Measurements from ENCODE around the gene NEU1. TPM values are rescaled to one million over a fixed set of nuclear protein-coding genes. Genes with fewer than 3 reads are reported as not detected.
"Not testable (repeated sequence)": the region's sequence is repeated elsewhere in the genome, so short reads cannot be mapped to it uniquely, and the experiment has no call there.

Gene NEU1
- total RNA-seq: 10 to 100 TPM; 19.0 to 34.7 (median 22.2) TPM
- polyA plus RNA-seq: 10 to 100 TPM; 26.5 to 38.5 TPM

GRCh38 chr6:31862344-31863235 is at the start of gene NEU1:
NEU1 (minus strand) TSS chr6:31862821; CDS start chr6:31862776, 45 bp downstream.
- 1% methylated on average over 61 to 64 of the region's 64 CpGs for WGBS, 2 donors
- no peaks in the 10 kb centered on the region for H3K27me3 ChIP-seq
- intact Hi-C loops (cut with DNase I): no loop called here
- H3K27ac ChIP-seq: peak within 1 kb of the TSS; percentile 56 to 87 (median 78)
- ATAC-seq (peak; percentile 93 to 98 (median 96)), FAIRE-seq (peak; percentile 98), DNase-seq (peak; percentile 95 to 100 (median 100))
- peaks cover 0 to 6% (median 0%) of the 10 kb centered on the region in 3 donors for H3K4me1 ChIP-seq
- no peaks in the 10 kb centered on the region for H3K9me3 ChIP-seq
- H3K4me3 ChIP-seq: peak within 1 kb of the TSS; percentile 74 to 88 (median 82)
- no peak for TF ChIP-seq CTCF (IDR thresholded peaks at IDR 0.05)
- peaks cover 2 to 14% (median 8%) of the 10 kb centered on the region in 3 donors for H3K36me3 ChIP-seq

GRCh38 chr6:31911826-31912585 is 49.4 kb upstream of the NEU1 start:
- Histone ChIP-seq H3K27ac (no peak overlapping the region), H3K27me3 (no peaks in the 10 kb centered on the region), H3K36me3 (no peaks in the 10 kb centered on the region), H3K4me1 (no peaks in the 10 kb centered on the region), H3K4me3 (no peak overlapping the region), H3K9me3 (no peaks in the 10 kb centered on the region)
- no peak for TF ChIP-seq CTCF (IDR thresholded peaks at IDR 0.05)
- intact Hi-C loops (cut with DNase I): no loop called here
- no peak for ATAC-seq
- no peak for DNase-seq
- no peak for FAIRE-seq
- WGBS, 2 donors: 65 to 72% methylated on average over 11 of the region's 11 CpGs

- not testable (repeated sequence) for H3K36me3 ChIP-seq, ATAC-seq, H3K27ac ChIP-seq, H3K9me3 ChIP-seq, FAIRE-seq, DNase-seq, H3K4me3 ChIP-seq, H3K27me3 ChIP-seq, H3K4me1 ChIP-seq
- 69 to 81% methylated on average over 7 of the region's 7 CpGs for WGBS, 2 donors
- intact Hi-C loops (cut with DNase I): loop anchor here in 2 of 3 donors (10.0 kb wide), 1 partner anchor 46 kb away; the partner anchor contains the start of genes NELFE (in 2 of the 2) and SKIC2 (in 2 of the 2)
Observed at GRCh38 chr6:31909298-31909697, 46.7 kb upstream of the NEU1 start.

- WGBS, 2 donors: 20 to 25% methylated on average over 4 of the region's 4 CpGs
- intact Hi-C loops (cut with DNase I): loop anchor here in 2 of 3 donors (10.0 kb wide), 1 partner anchor 46 kb away; the partner anchor contains the start of genes NELFE (in 2 of the 2) and SKIC2 (in 2 of the 2)
- no peaks in the 10 kb centered on the region for H3K9me3 ChIP-seq
- no peak overlapping the region for H3K27ac ChIP-seq
- H3K36me3 ChIP-seq: no peaks in the 10 kb centered on the region
- no peak overlapping the region for H3K4me3 ChIP-seq
- no peaks in the 10 kb centered on the region for H3K27me3 ChIP-seq
- ATAC-seq (no peak), FAIRE-seq (no peak), DNase-seq (no peak)
- TF ChIP-seq CTCF (IDR thresholded peaks at IDR 0.05): no peak
- no peaks in the 10 kb centered on the region for H3K4me1 ChIP-seq
Observed at GRCh38 chr6:31908791-31909190, 46.2 kb upstream of the NEU1 start.

- WGBS, 2 donors: 79 to 82% methylated on average over 5 of the region's 5 CpGs
- not testable (repeated sequence) for FAIRE-seq, H3K4me1 ChIP-seq, DNase-seq, H3K36me3 ChIP-seq, H3K4me3 ChIP-seq, H3K27ac ChIP-seq, ATAC-seq, H3K9me3 ChIP-seq, H3K27me3 ChIP-seq
- intact Hi-C loops (cut with DNase I): loop anchor here in 2 of 3 donors (10.0 kb wide), 1 partner anchor 47 kb away; the partner anchor contains the start of genes NELFE (in 2 of the 2) and SKIC2 (in 2 of the 2)
Observed at GRCh38 chr6:31908255-31908654, 45.6 kb upstream of the NEU1 start.
